Renal pelvis (tissue), 4 donors: ENCODE measurements around the gene PLEKHA8. TPM values are rescaled to one million over a fixed set of nuclear protein-coding genes. Genes with fewer than 3 reads are reported as not detected.
A peak's percentile ranks its signal among the peaks of the same experiment; 100 is the strongest.
"Not testable (repeated sequence)": the region's sequence is repeated elsewhere in the genome, so short reads cannot be mapped to it uniquely, and the experiment has no call there.

Experiments
- DNase-seq: peaks from one replicate; pipeline ENCODE4 v3.0.0-alpha.2; 2013
- polyA plus RNA-seq, 3 donors: library from polyadenylated mRNA; unstranded; fragments of 120-200 nt; gene quantifications; one replicate each; pipeline ENCODE4 v1.2.1, GENCODE V29; 2013; ENCODE audit not compliant: insufficient read length in 3 of 3

The PLEKHA8 gene
- polyA plus RNA-seq, 3 donors, result 16.8 to 22.4 (median 18.3) TPM

GRCh38 chr7:30057741-30058140, 29.5 kb downstream of the PLEKHA8 start:
- DNase-seq, result no peak

GRCh38 chr7:30061786-30062185, 33.6 kb downstream of the PLEKHA8 start:
- DNase-seq, result not testable (repeated sequence)

- peak; percentile 28 for DNase-seq
Observed at GRCh38 chr7:30062587-30062986, 34.4 kb downstream of the PLEKHA8 start.

- no peak for DNase-seq
Observed at GRCh38 chr7:30065746-30066145, 37.5 kb downstream of the PLEKHA8 start.

GRCh38 chr7:30066687-30067086, 38.5 kb downstream of the PLEKHA8 start:
- no peak for DNase-seq

GRCh38 chr7:30068117-30068516, 39.9 kb downstream of the PLEKHA8 start:
- no peak for DNase-seq

- DNase-seq, result no peak
Observed at GRCh38 chr7:30069096-30069867, 41.1 kb downstream of the PLEKHA8 start.

- no peak for DNase-seq
Observed at GRCh38 chr7:30070052-30070451, 41.8 kb downstream of the PLEKHA8 start.

- no peak for DNase-seq
Observed at GRCh38 chr7:30072735-30073134, 44.5 kb downstream of the PLEKHA8 start.

- peak; percentile 27 for DNase-seq
Observed at GRCh38 chr7:30074422-30075030, 46.3 kb downstream of the PLEKHA8 start.

- DNase-seq, result no peak
Observed at GRCh38 chr7:30076411-30076810, 48.2 kb downstream of the PLEKHA8 start.

- no peak for DNase-seq
Observed at GRCh38 chr7:30078280-30078679, 50.1 kb downstream of the PLEKHA8 start.

GRCh38 chr7:30079880-30080279, 51.7 kb downstream of the PLEKHA8 start:
- no peak for DNase-seq

- DNase-seq, result no peak
Observed at GRCh38 chr7:30080818-30081217, 52.6 kb downstream of the PLEKHA8 start.

- no peak for DNase-seq
Observed at GRCh38 chr7:30082686-30083085, 54.5 kb downstream of the PLEKHA8 start.

- DNase-seq, result no peak
Observed at GRCh38 chr7:30083334-30083733, 55.1 kb downstream of the PLEKHA8 start.

- DNase-seq, result peak; percentile 35
Observed at GRCh38 chr7:30084212-30084611, 56.0 kb downstream of the PLEKHA8 start.

- no peak for DNase-seq
Observed at GRCh38 chr7:30086529-30086928, 58.3 kb downstream of the PLEKHA8 start.

- no peak for DNase-seq
Observed at GRCh38 chr7:30087371-30087770, 59.2 kb downstream of the PLEKHA8 start.

GRCh38 chr7:30088362-30088761, 60.1 kb downstream of the PLEKHA8 start:
- DNase-seq, result no peak

GRCh38 chr7:30090111-30090510, 61.9 kb downstream of the PLEKHA8 start:
- no peak for DNase-seq

GRCh38 chr7:30091491-30091912, 63.3 kb downstream of the PLEKHA8 start:
- no peak for DNase-seq

GRCh38 chr7:30091987-30092386, 63.8 kb downstream of the PLEKHA8 start:
- DNase-seq, result no peak
